Panc1 (cell line): ENCODE results near the gene PPARGC1A. TPM values are rescaled to one million over a fixed set of nuclear protein-coding genes. Genes with fewer than 3 reads are reported as not detected.

Experiments used
- ATAC-seq: fragments of 200-7000 bp; cut with Tn5 transposase; 2 replicates; pipeline ENCODE4 v1.9.1; 2020; ENCODE audit warnings: mild to moderate bottlenecking, moderate library complexity
- BruUV-seq: library from RNA; stranded (reverse); fragments of 400-500 nt; replicated peaks from 2 replicates; lab custom pipeline; 2021; lab: Mats Ljungman, UMichigan
- CTCF ChIA-PET: fragments of 300-600 bp; sonication (Branson Sonifier 250); formaldehyde crosslinking; loops from one replicate; lab custom pipeline; 2022; ENCODE audit warnings: antibody characterized with exemption; lab: Charles Lee
- POLR2A ChIA-PET: fragments of 300-600 bp; sonication (Branson Sonifier 250); formaldehyde crosslinking; loops from one replicate; lab custom pipeline; 2022; ENCODE audit warnings: antibody characterized with exemption; lab: Charles Lee
- DNase-seq: peaks from one replicate; pipeline ENCODE4 v3.0.0-alpha.2; 2010; ENCODE audit warnings: low read depth, low spot score
- H3K27ac ChIP-seq: 2 replicates; pipeline ENCODE4 v1.5.1; 2011; ENCODE audit warnings: mild to moderate bottlenecking, low read length, inconsistent platforms
- H3K27me3 ChIP-seq: fragments of 200-500 bp; sonication (Bioruptor generic); 2 replicates; pipeline ENCODE4 v1.6.0; 2014; ENCODE audit warnings: low read length, inconsistent platforms; ENCODE audit not compliant: control insufficient read depth, insufficient read depth
- H3K36me3 ChIP-seq: fragments of 200-500 bp; sonication (Bioruptor generic); 2 replicates; pipeline ENCODE4 v1.5.1; 2014; ENCODE audit warnings: inconsistent platforms, mild to moderate bottlenecking, low read length, moderate library complexity; ENCODE audit not compliant: control insufficient read depth, insufficient read depth
- H3K4me1 ChIP-seq: 2 replicates; pipeline ENCODE4 v1.5.1; 2011; ENCODE audit warnings: inconsistent platforms, mild to moderate bottlenecking, low read length, moderate library complexity; ENCODE audit not compliant: control insufficient read depth, insufficient read depth
- H3K4me3 ChIP-seq, 2 experiments: 2 replicates each; pipeline ENCODE4 v1.5.1; 2011 to 2012; ENCODE audit warnings: low read depth in 2 of 2, low read length in 2 of 2, mild to moderate bottlenecking in 2 of 2, inconsistent platforms in 1 of 2, moderate library complexity in 1 of 2
- H3K9me3 ChIP-seq: fragments of 200-500 bp; sonication (Bioruptor generic); 2 replicates; pipeline ENCODE4 v1.5.1; 2014; ENCODE audit warnings: low read depth, mild to moderate bottlenecking, inconsistent platforms, low read length, moderate library complexity; ENCODE audit not compliant: control insufficient read depth, insufficient read depth
- POLR2AphosphoS5 ChIP-seq: IDR thresholded peaks from 2 replicates; pipeline ENCODE4 v1.6.1; 2012; ENCODE audit warnings: mild to moderate bottlenecking, low read depth, low read length, moderate library complexity
- SIN3A ChIP-seq: IDR thresholded peaks from 2 replicates; pipeline ENCODE4 v1.6.1; 2012; ENCODE audit warnings: low read depth, mild to moderate bottlenecking, low read length, moderate library complexity, borderline replicate concordance; ENCODE audit not compliant: insufficient read depth
- TCF7L2 ChIP-seq: IDR thresholded peaks from 2 replicates; pipeline ENCODE4 v1.6.1; 2011; ENCODE audit warnings: mild to moderate bottlenecking, low read depth, low read length, inconsistent platforms
- in situ Hi-C: cut with HindIII; loops from 2 replicates; pipeline ENCODE4 v1.10.0; 2016; ENCODE audit warnings: low sequenced_read_pairs, low pct_unique_long_range_greater_than_20kb
- intact Hi-C: fragments of 100-400 bp; cut with micrococcal nuclease; formaldehyde crosslinking; loops from one replicate; pipeline ENCODE4 v1.10.0; 2022; ENCODE audit not compliant: unreplicated experiment
- total RNA-seq: library from RNA; stranded (reverse); gene quantifications from one replicate; pipeline ENCODE4 v1.2.1, GENCODE V29; 2021; ENCODE audit not compliant: unreplicated experiment
- TF ChIP-seq, protein P1 (sequence below): fragments of 450-650 bp; IDR thresholded peaks from 2 replicates; pipeline ENCODE4 v1.5.1; 2017; ENCODE audit warnings: mild to moderate bottlenecking
- TF ChIP-seq, protein P2 (sequence below), 2 experiments: IDR thresholded peaks; 2 replicates each; pipeline ENCODE4 v1.6.1; 2011 to 2012; ENCODE audit warnings: low read depth in 2 of 2, control low read depth in 1 of 2, low read length in 1 of 2, mild to moderate bottlenecking in 1 of 2, moderate library complexity in 1 of 2; ENCODE audit not compliant: insufficient read depth in 1 of 2

The PPARGC1A gene
- total RNA-seq, 1 experiment from 2014 or later: 0.59 TPM

DNA sequence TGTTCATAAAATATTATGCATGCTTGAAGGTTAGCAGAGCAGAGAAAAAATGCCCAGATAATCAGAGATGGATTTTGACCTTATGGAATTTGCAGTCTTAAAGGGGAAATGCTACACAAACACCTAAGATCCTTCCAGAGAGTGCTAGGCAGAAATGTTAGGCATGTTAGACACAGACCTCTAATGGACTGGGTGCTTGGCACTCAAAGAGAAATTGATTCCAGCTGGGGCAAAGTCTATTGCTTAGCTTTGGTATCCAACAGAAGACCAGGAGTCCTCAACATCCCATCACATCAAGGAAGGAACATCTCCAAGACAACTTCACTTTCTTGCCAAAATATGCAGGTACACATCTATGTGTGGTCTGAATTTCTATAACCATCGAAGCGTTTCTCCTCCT lies 32.2 kb upstream of the PPARGC1A start:
- H3K4me1 ChIP-seq: no peaks in the 10 kb centered on the region
- DNase-seq (no peak), ATAC-seq (no peak)
- in situ Hi-C loops (no loop called here), intact Hi-C loops (no loop called here)
- H3K36me3 ChIP-seq: no peaks in the 10 kb centered on the region
- TF ChIP-seq, protein P1, sequence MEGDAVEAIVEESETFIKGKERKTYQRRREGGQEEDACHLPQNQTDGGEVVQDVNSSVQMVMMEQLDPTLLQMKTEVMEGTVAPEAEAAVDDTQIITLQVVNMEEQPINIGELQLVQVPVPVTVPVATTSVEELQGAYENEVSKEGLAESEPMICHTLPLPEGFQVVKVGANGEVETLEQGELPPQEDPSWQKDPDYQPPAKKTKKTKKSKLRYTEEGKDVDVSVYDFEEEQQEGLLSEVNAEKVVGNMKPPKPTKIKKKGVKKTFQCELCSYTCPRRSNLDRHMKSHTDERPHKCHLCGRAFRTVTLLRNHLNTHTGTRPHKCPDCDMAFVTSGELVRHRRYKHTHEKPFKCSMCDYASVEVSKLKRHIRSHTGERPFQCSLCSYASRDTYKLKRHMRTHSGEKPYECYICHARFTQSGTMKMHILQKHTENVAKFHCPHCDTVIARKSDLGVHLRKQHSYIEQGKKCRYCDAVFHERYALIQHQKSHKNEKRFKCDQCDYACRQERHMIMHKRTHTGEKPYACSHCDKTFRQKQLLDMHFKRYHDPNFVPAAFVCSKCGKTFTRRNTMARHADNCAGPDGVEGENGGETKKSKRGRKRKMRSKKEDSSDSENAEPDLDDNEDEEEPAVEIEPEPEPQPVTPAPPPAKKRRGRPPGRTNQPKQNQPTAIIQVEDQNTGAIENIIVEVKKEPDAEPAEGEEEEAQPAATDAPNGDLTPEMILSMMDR: no peak
- TF ChIP-seq, protein P2, sequence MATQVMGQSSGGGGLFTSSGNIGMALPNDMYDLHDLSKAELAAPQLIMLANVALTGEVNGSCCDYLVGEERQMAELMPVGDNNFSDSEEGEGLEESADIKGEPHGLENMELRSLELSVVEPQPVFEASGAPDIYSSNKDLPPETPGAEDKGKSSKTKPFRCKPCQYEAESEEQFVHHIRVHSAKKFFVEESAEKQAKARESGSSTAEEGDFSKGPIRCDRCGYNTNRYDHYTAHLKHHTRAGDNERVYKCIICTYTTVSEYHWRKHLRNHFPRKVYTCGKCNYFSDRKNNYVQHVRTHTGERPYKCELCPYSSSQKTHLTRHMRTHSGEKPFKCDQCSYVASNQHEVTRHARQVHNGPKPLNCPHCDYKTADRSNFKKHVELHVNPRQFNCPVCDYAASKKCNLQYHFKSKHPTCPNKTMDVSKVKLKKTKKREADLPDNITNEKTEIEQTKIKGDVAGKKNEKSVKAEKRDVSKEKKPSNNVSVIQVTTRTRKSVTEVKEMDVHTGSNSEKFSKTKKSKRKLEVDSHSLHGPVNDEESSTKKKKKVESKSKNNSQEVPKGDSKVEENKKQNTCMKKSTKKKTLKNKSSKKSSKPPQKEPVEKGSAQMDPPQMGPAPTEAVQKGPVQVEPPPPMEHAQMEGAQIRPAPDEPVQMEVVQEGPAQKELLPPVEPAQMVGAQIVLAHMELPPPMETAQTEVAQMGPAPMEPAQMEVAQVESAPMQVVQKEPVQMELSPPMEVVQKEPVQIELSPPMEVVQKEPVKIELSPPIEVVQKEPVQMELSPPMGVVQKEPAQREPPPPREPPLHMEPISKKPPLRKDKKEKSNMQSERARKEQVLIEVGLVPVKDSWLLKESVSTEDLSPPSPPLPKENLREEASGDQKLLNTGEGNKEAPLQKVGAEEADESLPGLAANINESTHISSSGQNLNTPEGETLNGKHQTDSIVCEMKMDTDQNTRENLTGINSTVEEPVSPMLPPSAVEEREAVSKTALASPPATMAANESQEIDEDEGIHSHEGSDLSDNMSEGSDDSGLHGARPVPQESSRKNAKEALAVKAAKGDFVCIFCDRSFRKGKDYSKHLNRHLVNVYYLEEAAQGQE (IDR thresholded peaks at IDR 0.05; ENCODE audit: insufficient read depth in 1 of 2, low read depth in 2 of 2, low read length in 1 of 2): no peak
- TF ChIP-seq TCF7L2 (no peak), POLR2AphosphoS5 (no peak), SIN3A (no peak)
- H3K27me3 ChIP-seq: no peaks in the 10 kb centered on the region
- H3K4me3 ChIP-seq: no peak overlapping the region
- H3K27ac ChIP-seq: no peak overlapping the region
- no peaks in the 10 kb centered on the region for H3K9me3 ChIP-seq
- ChIA-PET POLR2A (no interaction called here), CTCF (no interaction called here)
- no TSS peak for BruUV-seq

DNA sequence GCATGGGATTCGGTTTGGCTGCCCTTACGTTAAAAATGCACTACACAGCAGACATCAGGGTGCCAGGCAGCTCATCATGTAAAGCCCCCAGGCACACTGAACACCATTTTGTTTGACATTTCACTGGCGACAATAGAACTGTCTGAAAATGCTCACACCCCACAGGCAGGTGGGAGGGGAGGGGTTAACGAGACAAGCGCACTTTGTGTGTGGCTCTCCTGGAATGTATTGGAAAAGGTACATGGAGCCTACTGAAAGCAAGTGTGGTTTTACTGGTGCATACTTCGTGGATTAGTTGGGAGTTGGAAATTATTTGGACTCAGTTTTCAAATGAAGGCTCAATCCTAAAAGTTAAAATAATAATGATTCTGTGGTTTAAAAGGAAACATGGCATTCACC lies 31.6 kb upstream of the PPARGC1A start:
- no peaks in the 10 kb centered on the region for H3K4me1 ChIP-seq
- no TSS peak for BruUV-seq
- H3K27me3 ChIP-seq: no peaks in the 10 kb centered on the region
- no peak for DNase-seq
- no peak overlapping the region for H3K27ac ChIP-seq
- intact Hi-C loops (no loop called here), in situ Hi-C loops (no loop called here)
- H3K4me3 ChIP-seq: no peak overlapping the region
- H3K9me3 ChIP-seq: no peaks in the 10 kb centered on the region
- ChIA-PET CTCF (no interaction called here), POLR2A (no interaction called here)
- H3K36me3 ChIP-seq: no peaks in the 10 kb centered on the region
- TF ChIP-seq, protein P2 (IDR thresholded peaks at IDR 0.05; ENCODE audit: insufficient read depth in 1 of 2, low read depth in 2 of 2, low read length in 1 of 2): no peak
- TF ChIP-seq TCF7L2 (no peak), SIN3A (no peak), POLR2AphosphoS5 (no peak)
- TF ChIP-seq, protein P1: no peak
- no peak for ATAC-seq
